Gastroesophageal sphincter (tissue), 4 donors: Measurements from ENCODE around the gene RPS3. TPM values are rescaled to one million over a fixed set of nuclear protein-coding genes. Genes with fewer than 3 reads are reported as not detected.

Experiments
- ATAC-seq: fragments of 150-250 bp; one replicate; pipeline ENCODE4 v1.9.1; 2016; ENCODE audit warnings: mild to moderate bottlenecking, moderate library complexity
- H3K27ac ChIP-seq, 4 donors: fragments of 200-600 bp; sonication (generic) in 3 of 4; 1 replicate in 3 of 4; 2 replicates in 1 of 4; pipeline ENCODE4 v1.5.1; 2016 to 2019
- H3K27me3 ChIP-seq: fragments of 200-600 bp; sonication (generic); one replicate; pipeline ENCODE4 v1.5.1; 2019
- H3K36me3 ChIP-seq, 2 donors: fragments of 200-600 bp; sonication (generic); one replicate each; pipeline ENCODE4 v1.5.1; 2019; ENCODE audit warnings: control low read depth in 1 of 2
- H3K4me1 ChIP-seq, 3 donors: fragments of 200-600 bp; sonication (generic); 1 replicate in 2 of 3; 2 replicates in 1 of 3; pipeline ENCODE4 v1.5.1; 2016 to 2019; ENCODE audit warnings: control low read depth in 2 of 3
- H3K4me3 ChIP-seq, 2 donors: fragments of 200-600 bp; sonication (generic); one replicate each; pipeline ENCODE4 v1.5.1; 2019; ENCODE audit warnings: mild to moderate bottlenecking in 1 of 2, moderate library complexity in 1 of 2
- H3K9me3 ChIP-seq, 3 donors: fragments of 200-600 bp; sonication (generic); one replicate each; pipeline ENCODE4 v1.5.1; 2017 to 2019; ENCODE audit warnings: control low read depth in 2 of 3
- EP300 ChIP-seq: sonication (generic); formaldehyde crosslinking; IDR thresholded peaks from one replicate; pipeline ENCODE4 v1.6.1; 2017; ENCODE audit warnings: antibody characterized with exemption, mild to moderate bottlenecking
- POLR2A ChIP-seq, 2 donors: fragments of 450-650 bp; IDR thresholded peaks; one replicate each; pipeline ENCODE4 v1.6.1; 2017; ENCODE audit warnings: antibody characterized with exemption in 2 of 2, mild to moderate bottlenecking in 2 of 2, moderate library complexity in 1 of 2
- POLR2AphosphoS5 ChIP-seq: sonication (generic); formaldehyde crosslinking; IDR thresholded peaks from one replicate; pipeline ENCODE4 v1.6.1; 2017; ENCODE audit warnings: antibody characterized with exemption
- WGBS, 2 donors: methylation state at CpG; one replicate each; pipeline ENCODE4 v1.1.5; 2018; ENCODE audit warnings: low coverage in 1 of 2; 5-methylcytosine and 5-hydroxymethylcytosine counted together
- total RNA-seq, 4 donors: library from RNA; depleted of rRNA; stranded (reverse); fragments of >200 nt; gene quantifications; one replicate each; pipeline ENCODE4 v1.1.0, GENCODE V29; 2016
- TF ChIP-seq, protein P1 (sequence below), 4 experiments: fragments of 200-600 bp in 2 of 4; fragments of 450-650 bp in 2 of 4; sonication (generic) in 1 of 4; IDR thresholded peaks; one replicate each; pipeline ENCODE4 v1.5.1; 2017 to 2019; ENCODE audit warnings: antibody characterized with exemption in 4 of 4, mild to moderate bottlenecking in 2 of 4, moderate library complexity in 2 of 4

RPS3 gene
- total RNA-seq, 4 donors from 2014 or later, result 767 to 1,946 (median 1,260) TPM

DNA sequence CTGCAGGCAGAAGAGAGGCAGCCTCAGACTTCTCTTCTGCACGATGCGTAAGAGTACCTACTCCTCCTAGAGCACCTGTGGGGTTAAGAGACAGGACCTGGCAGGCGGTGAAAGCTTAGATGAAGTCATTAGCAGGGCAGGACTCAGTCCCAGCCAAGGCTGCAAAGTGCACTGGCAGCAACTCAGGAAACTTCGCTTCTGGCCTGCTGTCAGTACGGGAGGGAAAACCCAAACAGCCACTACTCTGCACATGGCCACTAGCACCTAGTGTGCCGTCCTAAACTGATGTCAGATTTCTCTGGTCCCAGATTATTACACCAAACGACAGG, 42.5 kb downstream of the RPS3 start:
- peaks cover 0 to 15% (median 0%) of the 10 kb centered on the region in 3 donors for H3K4me1 ChIP-seq
- ATAC-seq, result no peak
- no peaks in the 10 kb centered on the region for H3K9me3 ChIP-seq
- peaks cover 4% of the 10 kb centered on the region for H3K27me3 ChIP-seq
- H3K36me3 ChIP-seq, result peaks cover 0 to 7% of the 10 kb centered on the region in 2 donors
- TF ChIP-seq, protein P1, sequence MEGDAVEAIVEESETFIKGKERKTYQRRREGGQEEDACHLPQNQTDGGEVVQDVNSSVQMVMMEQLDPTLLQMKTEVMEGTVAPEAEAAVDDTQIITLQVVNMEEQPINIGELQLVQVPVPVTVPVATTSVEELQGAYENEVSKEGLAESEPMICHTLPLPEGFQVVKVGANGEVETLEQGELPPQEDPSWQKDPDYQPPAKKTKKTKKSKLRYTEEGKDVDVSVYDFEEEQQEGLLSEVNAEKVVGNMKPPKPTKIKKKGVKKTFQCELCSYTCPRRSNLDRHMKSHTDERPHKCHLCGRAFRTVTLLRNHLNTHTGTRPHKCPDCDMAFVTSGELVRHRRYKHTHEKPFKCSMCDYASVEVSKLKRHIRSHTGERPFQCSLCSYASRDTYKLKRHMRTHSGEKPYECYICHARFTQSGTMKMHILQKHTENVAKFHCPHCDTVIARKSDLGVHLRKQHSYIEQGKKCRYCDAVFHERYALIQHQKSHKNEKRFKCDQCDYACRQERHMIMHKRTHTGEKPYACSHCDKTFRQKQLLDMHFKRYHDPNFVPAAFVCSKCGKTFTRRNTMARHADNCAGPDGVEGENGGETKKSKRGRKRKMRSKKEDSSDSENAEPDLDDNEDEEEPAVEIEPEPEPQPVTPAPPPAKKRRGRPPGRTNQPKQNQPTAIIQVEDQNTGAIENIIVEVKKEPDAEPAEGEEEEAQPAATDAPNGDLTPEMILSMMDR (IDR thresholded peaks at IDR 0.05), result no peak
- 29 to 40% methylated on average over 5 of the region's 7 CpGs for WGBS, 2 donors
- no peak overlapping the region for H3K27ac ChIP-seq
- H3K4me3 ChIP-seq, result no peak overlapping the region

DNA sequence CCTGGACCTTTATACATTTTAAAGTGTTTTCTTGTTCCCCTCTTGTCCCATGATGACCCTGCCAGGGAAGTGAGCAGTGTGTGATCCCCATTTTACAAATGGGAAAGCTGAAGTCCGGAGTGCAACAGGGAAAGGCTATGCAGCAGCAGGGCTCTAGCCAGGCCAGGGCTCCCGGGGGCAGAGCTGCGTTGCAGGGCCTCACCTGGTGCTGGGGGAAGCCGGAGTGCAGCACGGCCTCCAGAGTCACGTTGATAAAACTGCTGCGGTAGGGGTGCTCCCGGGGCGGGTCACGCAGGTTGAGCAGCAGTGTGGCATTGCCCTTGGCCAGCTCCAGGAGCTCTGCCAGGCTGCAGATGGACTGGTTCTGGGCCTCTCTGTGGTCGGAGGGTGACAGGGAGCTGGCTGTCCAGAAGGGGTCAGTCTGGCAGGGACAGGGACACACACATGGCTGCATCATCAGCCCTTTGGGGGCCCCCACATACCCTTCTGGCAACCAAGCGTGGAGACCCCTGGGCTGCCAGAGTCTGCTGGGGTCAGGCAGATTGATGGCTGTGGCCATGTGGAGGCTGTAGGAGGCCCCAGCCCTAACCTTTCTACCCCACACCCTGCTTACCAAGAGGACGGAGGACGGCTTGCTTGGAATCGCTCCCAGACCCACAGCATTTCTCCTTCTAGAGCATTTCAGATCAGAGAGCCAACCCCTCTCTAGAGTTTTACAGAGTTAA, 43.0 kb downstream of the RPS3 start:
- no peak overlapping the region for H3K4me3 ChIP-seq
- no peak overlapping the region for H3K27ac ChIP-seq
- peaks cover 4% of the 10 kb centered on the region for H3K27me3 ChIP-seq
- no peaks in the 10 kb centered on the region for H3K9me3 ChIP-seq
- WGBS, 2 donors, result 93% methylated on average over 3 of the region's 15 CpGs; no CpG with 5 or more reads in 1 of the 2 donors
- peaks cover 0 to 7% of the 10 kb centered on the region in 2 donors for H3K36me3 ChIP-seq
- H3K4me1 ChIP-seq, result peaks cover 0 to 15% (median 0%) of the 10 kb centered on the region in 3 donors
- no peak for ATAC-seq
- no peak for TF ChIP-seq POLR2AphosphoS5
- TF ChIP-seq POLR2A (IDR thresholded peaks at IDR 0.05), result no peak
- no peak for TF ChIP-seq EP300
- TF ChIP-seq, protein P1 (IDR thresholded peaks at IDR 0.05), result no peak

DNA sequence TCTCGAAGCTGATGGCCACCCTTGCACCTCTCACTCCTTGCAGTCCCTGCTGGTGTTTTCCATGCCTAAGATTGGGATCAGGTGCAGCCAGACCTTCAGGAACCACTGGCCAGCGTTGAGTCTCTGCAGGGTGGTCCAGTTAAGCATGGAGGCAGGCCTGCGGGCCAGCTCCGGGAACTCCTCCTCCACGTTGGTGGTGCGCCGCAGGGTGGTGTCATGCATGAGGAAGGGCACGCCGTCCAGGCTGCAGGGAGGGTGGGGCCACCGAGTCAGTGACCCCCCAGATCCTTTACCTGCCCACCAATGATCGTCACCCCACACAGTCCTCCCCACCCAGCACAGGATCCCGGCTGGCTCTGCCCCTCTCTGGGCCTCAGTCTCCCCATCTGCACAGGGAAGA, 43.7 kb downstream of the RPS3 start:
- peaks cover 0 to 7% of the 10 kb centered on the region in 2 donors for H3K36me3 ChIP-seq
- peaks cover 4% of the 10 kb centered on the region for H3K27me3 ChIP-seq
- H3K27ac ChIP-seq, result no peak overlapping the region
- TF ChIP-seq, protein P1 (IDR thresholded peaks at IDR 0.05), result no peak
- no peak for TF ChIP-seq EP300
- TF ChIP-seq POLR2A (IDR thresholded peaks at IDR 0.05), result no peak
- TF ChIP-seq POLR2AphosphoS5, result no peak
- 57% methylated on average over 1 of the region's 12 CpGs; no CpG with 5 or more reads in 1 of the 2 donors for WGBS, 2 donors
- H3K4me1 ChIP-seq, result peaks cover 0 to 15% (median 0%) of the 10 kb centered on the region in 3 donors
- H3K4me3 ChIP-seq, result no peak overlapping the region
- no peak for ATAC-seq
- no peaks in the 10 kb centered on the region for H3K9me3 ChIP-seq

DNA sequence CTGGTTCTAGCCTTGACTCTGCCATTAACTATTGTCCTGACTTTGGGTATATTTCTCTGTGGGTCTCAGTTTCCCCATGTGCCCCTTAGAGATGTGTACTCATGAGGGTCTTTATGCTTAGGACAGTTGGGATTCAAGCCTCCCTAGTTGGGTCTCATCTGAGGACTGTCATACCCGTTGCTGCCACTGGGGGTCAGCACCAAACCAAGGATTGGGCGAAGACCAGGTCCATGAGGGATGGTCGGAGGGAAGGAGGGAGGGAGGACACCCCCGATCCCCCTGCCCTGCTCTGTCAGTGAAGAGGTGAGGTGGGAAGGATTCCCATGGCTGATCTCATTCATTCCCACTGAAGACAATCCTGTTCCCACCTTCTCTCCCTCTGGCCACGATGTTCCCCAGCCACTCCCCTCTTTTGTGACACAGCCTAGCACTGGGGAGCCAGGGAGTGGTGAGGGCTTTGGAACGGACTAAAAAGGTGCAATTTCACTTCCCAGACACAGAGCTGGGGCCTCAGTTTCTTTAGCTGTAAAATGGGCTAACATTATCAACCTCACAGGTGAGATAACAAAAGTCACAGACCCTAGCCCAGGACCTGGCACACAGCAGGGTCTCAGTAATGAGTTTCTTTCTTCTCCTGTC, 46.1 kb downstream of the RPS3 start:
- Histone ChIP-seq H3K4me3 (no peak overlapping the region), H3K4me1 (peaks cover 0 to 15% (median 0%) of the 10 kb centered on the region in 3 donors), H3K27me3 (peaks cover 11% of the 10 kb centered on the region), H3K9me3 (no peaks in the 10 kb centered on the region), H3K27ac (no peak overlapping the region), H3K36me3 (peaks cover 0 to 7% of the 10 kb centered on the region in 2 donors)
- 4% methylated on average over 5 of the region's 6 CpGs; no CpG with 5 or more reads in 1 of the 2 donors for WGBS, 2 donors
- no peak for TF ChIP-seq POLR2A (IDR thresholded peaks at IDR 0.05)
- TF ChIP-seq POLR2AphosphoS5, result no peak
- TF ChIP-seq EP300, result no peak
- TF ChIP-seq, protein P1 (IDR thresholded peaks at IDR 0.05), result peak in 3 of 4 experiments; percentile 96 to 98 (median 97)
- ATAC-seq, result peak; percentile 46

DNA sequence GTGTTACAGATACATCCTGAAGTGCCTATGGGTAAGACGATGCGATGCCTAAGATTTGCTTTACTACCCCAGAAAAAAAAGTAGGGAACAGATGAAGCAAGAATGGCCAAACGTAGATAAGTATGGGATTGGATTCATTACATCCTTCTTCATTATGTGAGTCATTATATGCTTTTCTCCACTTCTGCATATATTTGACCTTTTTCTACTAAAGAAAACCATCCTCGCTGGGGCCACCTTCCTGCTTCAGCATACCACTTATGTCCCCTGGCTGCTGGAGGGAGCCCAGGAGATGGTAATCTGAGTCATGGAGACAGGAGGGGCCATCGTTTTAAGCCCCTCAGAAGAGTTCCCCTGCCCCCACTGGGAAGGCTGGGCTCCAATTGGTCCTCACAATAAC, 48.1 kb downstream of the RPS3 start:
- Histone ChIP-seq H3K4me3 (no peak overlapping the region), H3K4me1 (peaks cover 0 to 4% (median 0%) of the 10 kb centered on the region in 3 donors), H3K36me3 (no peaks in the 10 kb centered on the region), H3K27me3 (peaks cover 24% of the 10 kb centered on the region), H3K27ac (no peak overlapping the region), H3K9me3 (no peaks in the 10 kb centered on the region)
- 87 to 100% methylated on average over 3 to 4 of the region's 5 CpGs for WGBS, 2 donors
- ATAC-seq, result no peak
- TF ChIP-seq POLR2A (IDR thresholded peaks at IDR 0.05), result no peak
- TF ChIP-seq, protein P1 (IDR thresholded peaks at IDR 0.05), result no peak
- no peak for TF ChIP-seq POLR2AphosphoS5
- TF ChIP-seq EP300, result no peak
